GM21786 (cell line): Measurements from ENCODE around the gene CEPT1.

ENCODE experiments used
- ATAC-seq: cut with Tn5 transposase; IDR thresholded peaks from one replicate; pipeline ENCODE4 v1.9.1; 2021; ENCODE audit not compliant: unreplicated experiment

Gene CEPT1

GRCh38 chr1:111145963-111146768 lies 6.1 kb downstream of the CEPT1 start:
- no peak for ATAC-seq

GRCh38 chr1:111147948-111148347 lies 7.9 kb downstream of the CEPT1 start:
- no peak for ATAC-seq

- ATAC-seq = peak; percentile 52
Observed at GRCh38 chr1:111148376-111148881, 8.4 kb downstream of the CEPT1 start.

GRCh38 chr1:111151838-111152237 lies 11.8 kb downstream of the CEPT1 start:
- ATAC-seq = no peak

GRCh38 chr1:111154021-111154999 lies 14.3 kb downstream of the CEPT1 start:
- no peak for ATAC-seq

GRCh38 chr1:111157431-111157830 lies 17.4 kb downstream of the CEPT1 start:
- ATAC-seq = no peak

- ATAC-seq = no peak
Observed at GRCh38 chr1:111161843-111162487, 21.9 kb downstream of the CEPT1 start.

GRCh38 chr1:111162488-111162880 lies 22.5 kb downstream of the CEPT1 start:
- ATAC-seq = no peak

- ATAC-seq = no peak
Observed at GRCh38 chr1:111163363-111163762, 23.3 kb downstream of the CEPT1 start.

GRCh38 chr1:111164151-111164550 lies 24.1 kb downstream of the CEPT1 start:
- ATAC-seq = no peak

GRCh38 chr1:111172463-111172862 lies 32.4 kb downstream of the CEPT1 start:
- no peak for ATAC-seq

- ATAC-seq = no peak
Observed at GRCh38 chr1:111174070-111174469, 34.0 kb downstream of the CEPT1 start.

GRCh38 chr1:111175349-111175748 lies 35.3 kb downstream of the CEPT1 start:
- ATAC-seq = no peak

- peak; percentile 66 for ATAC-seq
Observed at GRCh38 chr1:111176678-111177077, 36.7 kb downstream of the CEPT1 start.

GRCh38 chr1:111179968-111180533 lies 40.0 kb downstream of the CEPT1 start:
- no peak for ATAC-seq

GRCh38 chr1:111182052-111182451 lies 42.0 kb downstream of the CEPT1 start:
- no peak for ATAC-seq

GRCh38 chr1:111183308-111184069 lies 43.5 kb downstream of the CEPT1 start:
- ATAC-seq = no peak

GRCh38 chr1:111184663-111185062 lies 44.6 kb downstream of the CEPT1 start:
- no peak for ATAC-seq

- no peak for ATAC-seq
Observed at GRCh38 chr1:111190931-111191451, 51.0 kb downstream of the CEPT1 start.

- ATAC-seq = no peak
Observed at GRCh38 chr1:111191496-111191895, 51.5 kb downstream of the CEPT1 start.
